NOMO-1 (cell line): ENCODE measurements around the gene OLFM2.
"Not testable (repeated sequence)": the region's sequence is repeated elsewhere in the genome, so short reads cannot be mapped to it uniquely, and the experiment has no call there.

Experiments used
- DNase-seq, 2 experiments: peaks; one replicate each; lab custom pipeline; 2025; ENCODE audit not compliant: unreplicated experiment in 2 of 2; lab: John Stamatoyannopoulos, UW

The OLFM2 gene

DNA sequence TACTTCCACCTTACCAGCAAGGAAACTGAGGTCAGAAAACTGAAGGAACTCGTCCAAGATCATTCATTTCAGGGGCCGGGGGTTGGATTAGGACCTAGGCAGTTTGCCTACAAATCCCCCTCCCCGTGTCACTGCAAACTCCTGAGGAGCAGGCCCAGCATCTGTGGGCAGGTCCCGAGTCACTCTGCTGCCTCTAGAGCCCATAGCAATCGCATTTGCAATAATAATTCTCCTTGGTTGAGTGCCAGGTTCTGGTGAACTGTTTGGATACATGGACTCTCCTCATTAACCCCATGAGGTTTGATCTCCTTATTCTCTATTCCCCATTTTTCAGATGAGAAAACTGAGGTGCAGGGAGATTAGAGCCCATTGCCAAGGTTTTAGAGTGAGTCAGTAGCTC lies 100.3 kb downstream of the OLFM2 start:
- no peak for DNase-seq

DNA sequence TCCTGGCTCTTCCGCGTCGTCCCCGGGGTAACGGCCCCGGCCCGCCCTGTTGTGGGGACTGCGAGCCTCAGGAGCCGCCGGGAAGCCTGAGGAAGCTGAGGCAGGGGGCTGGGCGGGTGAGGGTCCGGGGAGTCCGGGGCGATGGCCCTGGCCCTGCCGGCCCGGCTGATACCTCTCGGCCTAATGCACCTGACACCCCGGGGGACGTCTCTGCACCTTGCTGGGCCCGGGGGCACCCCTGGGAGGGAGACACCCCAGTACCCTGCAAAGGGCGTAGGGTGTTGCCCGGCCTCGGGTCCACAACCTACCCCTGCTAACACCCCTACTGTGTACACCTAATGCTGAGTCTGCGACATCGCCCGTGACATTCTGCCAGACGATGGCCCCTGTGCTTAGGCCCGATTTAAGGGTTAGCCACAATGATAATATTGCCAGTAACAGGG lies 100.8 kb downstream of the OLFM2 start:
- no peak for DNase-seq

DNA sequence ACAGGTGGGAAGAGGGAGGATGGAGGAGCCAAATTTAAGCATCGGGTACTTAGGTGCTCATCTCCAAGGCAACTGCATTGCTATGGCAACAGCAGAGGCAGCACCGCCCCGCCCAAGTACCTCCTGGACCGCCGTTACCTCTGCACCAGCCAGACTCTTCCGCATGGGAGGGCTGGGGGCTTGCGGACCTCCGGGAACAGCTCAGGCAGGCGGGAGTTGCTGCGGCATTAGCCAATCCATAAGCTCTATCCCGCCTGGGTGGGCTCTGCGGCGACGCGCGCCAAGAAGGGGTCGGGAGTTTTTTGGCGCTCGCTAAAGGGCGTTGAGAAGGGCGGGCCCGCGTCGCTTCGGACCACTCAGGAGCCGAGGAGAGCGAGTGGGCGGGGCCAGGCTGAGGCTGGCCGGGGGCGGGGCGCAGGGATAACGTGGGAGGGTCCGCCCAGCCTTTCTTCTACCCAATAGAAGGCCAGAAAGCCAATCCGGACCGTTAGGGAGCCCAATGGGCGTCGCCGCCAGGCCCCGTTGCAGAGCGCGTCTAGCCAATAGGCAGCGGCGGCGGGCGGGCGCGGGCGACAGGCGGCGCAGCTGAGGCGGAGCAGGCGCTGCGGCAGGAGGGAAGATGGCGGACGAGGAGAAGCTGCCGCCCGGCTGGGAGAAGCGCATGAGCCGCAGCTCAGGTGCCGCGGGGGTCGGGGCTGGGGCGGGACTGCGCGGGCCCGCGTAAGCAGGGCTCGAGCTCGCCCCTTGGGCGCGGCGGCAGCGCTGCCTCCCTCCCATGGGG lies 101.4 kb downstream of the OLFM2 start, which contains the start of gene PIN1:
Gene PIN1, plus strand, starts transcription at position 593 of the 781 bp plus-strand sequence. Its CDS starts 27 bp downstream, at position 620.
- DNase-seq, result peak; percentile 98 to 99

DNA sequence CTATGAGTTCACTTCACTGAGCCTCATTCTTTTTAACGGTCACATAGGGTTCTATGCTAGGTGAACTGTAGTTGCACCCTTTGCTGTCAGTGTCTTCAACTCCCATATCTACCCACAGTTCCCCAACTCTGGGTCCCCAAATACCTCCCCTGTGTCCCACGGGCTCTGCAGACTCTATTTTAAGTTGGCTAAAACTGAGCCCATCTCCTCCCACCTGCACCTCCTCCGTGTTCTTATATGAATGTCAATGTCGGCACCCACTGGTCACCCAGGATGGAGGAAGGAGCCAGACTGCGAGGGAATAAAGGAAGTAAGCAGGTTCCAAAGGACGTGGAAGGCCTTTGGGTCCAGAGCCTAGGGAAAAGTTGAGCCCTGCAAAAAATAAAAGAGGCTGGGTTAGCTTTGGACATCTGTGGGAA lies 102.0 kb downstream of the OLFM2 start:
- DNase-seq, result no peak

DNA sequence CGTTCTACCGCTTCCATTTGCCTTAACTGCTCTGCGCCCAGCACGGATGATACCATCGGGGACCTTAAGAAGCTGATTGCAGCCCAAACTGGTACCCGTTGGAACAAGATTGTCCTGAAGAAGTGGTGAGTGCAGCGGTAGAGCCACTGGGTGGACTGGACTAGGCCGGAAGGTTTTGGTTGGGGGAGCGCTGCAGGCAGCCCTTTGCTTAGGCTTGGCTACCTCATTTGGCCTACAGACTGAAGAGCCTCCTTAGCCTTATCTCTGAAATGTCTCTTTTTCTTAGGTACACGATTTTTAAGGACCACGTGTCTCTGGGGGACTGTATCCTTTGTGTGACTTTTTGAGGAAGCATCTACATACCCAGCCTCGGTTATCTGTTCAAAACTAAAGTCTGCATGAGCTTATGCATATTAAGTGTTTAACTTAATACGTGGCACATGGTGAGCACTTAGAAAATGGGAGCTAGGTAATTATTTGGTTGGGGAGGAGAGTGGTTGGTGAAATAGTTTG lies 107.7 kb downstream of the OLFM2 start:
- no peak for DNase-seq

DNA sequence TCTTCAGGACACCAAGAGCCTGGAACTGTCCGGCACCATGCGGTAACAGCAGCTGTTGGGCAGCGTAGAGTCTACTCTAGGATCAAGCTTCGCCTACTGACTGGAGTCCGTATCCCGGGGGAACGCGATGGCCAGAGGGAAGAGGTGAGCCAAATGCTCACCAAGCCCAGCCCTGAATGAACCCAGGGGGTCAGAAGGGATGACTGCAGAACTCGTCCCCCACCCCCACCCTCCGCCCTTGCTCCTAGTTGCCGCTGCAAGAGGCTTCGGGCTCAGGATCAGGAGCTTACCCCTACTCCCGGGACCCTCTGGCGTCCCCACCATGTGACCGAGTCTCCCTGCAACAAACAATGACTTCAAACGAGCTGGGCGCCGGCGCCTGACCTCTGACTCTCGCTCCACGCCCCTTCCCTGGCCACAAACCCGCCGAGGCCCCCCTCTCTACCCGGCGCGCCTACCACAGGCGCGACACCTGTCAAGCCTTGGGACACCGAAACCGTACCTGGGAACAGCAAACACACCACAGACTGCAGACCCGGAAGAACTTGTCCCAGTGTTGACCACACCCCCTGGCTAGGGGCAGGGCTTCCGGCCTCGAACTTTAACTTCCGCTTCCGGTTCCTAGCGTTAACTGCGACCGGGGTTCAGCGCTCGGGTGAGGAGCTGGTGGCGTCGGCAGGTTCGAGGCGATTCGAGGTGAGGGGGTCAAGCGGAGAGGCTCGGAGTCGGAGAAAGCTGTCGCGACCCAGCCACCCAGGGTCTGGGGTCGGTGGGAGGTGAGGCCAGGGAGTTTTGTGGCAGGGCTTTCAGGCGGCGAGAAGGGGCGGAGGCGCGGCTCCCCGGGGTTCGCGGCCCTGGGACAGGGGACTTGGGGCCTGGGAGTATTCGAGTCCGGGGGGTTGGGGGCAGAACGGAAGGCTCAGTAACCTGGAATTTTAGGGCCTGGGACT lies 108.8 kb downstream of the OLFM2 start, which contains the start of gene UBL5:
Gene UBL5, plus strand, starts transcription at position 630 of the 950 bp plus-strand sequence. CDS start 420 bp downstream, outside the sequence.
- peak; percentile 87 to 89 for DNase-seq

DNA sequence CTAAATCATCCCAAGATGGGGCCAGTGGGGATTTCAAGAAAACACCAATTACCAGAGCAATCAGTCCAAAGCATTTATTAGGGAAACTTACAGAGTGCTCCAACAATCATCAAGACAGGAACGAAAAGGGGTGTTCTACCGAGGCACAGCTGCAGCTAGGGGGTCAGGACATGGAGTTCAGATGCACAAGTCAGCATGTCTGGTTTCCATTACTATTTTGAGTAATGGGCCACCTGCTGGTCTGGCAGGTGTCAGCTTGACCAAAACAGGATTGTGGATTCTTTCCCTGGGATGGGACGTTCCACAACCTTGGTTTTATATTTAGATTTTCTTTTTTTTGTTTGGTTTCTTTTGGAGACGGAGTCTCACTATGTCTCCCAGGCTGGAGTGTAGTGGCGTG lies 112.5 kb downstream of the OLFM2 start:
- no peak for DNase-seq

DNA sequence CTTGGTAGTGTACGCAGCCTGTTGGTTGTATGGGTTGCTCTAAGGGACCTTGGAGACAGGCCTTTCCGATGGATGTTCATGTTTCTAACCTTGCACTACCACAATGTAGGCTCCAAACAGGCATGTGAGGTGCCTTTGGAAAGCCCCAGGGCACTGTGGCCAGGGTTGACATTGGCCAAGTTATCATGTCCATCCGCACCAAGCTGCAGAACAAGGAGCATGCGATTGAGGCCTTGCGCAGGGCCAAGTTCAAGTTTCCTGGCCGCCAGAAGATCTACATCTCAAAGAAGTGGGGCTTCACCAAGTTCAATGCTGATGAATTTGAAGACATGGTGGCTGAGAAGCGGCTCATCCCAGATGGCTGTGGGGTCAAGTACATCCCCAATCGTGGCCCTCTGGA lies 116.3 kb downstream of the OLFM2 start:
- DNase-seq, result not testable (repeated sequence)

DNA sequence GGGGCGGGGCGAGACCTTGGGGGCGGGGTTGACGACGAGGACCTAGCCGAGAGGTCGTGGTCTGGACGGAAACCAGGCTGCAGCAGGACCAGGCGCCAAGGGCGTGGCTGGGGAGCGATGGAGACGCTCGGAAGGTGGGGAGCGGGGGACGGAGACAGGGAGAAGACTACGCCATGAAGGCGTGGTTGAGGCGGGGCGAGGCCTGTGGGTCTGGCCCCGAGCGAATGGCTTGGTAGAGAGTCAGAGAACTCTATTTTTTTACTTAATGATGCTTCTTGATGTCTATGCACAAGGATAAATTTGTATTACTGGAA lies 116.8 kb downstream of the OLFM2 start:
- DNase-seq, result no peak

DNA sequence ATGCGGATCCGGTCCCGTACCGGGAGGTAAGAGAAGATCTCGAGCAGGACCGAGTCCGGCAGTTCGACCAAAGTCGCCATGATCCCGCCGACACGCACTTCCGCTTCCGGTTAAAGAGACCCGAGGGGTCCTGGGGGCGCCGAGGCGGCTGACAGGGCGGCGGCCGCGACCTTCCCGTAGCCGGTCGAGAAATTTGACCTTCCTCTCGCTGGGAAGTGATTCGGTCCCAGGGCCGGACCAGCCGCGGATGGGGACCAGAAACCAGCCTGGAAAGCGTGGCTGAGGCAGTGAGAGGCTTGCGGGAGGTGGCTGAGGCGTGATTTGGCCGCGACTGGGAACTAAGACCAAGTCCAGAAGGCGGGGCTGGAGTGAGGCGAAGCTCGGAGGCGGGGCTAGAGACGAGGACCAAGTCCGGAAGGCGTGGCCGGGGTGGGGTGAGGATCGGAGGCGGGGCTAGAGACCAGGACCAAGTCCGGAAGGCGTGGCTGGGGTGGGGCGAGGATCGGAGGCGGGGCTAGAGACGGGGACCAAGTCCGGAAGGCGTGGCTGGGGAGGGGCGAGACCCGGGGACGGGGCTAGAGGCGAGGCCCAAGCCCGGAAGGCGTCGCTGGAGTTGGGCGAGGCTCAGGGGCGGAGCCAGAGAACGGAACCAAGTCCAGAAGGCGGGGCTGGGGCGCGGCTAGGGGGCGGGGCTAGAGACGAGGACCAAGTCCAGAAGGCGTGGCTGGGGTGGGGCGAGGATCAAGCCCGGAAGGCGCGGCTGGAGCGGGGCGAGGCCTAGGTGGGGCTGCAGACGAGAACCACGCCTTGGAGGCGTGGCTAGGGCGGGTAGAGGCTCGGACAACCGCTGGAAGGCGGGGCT lies 117.3 kb downstream of the OLFM2 start, which contains the start of gene FBXL12:
Gene FBXL12, minus strand, starts transcription at position 346 of the 862 bp plus-strand sequence. Its CDS starts 266 bp downstream, at position 80.
- peak; percentile 99 to 100 for DNase-seq

DNA sequence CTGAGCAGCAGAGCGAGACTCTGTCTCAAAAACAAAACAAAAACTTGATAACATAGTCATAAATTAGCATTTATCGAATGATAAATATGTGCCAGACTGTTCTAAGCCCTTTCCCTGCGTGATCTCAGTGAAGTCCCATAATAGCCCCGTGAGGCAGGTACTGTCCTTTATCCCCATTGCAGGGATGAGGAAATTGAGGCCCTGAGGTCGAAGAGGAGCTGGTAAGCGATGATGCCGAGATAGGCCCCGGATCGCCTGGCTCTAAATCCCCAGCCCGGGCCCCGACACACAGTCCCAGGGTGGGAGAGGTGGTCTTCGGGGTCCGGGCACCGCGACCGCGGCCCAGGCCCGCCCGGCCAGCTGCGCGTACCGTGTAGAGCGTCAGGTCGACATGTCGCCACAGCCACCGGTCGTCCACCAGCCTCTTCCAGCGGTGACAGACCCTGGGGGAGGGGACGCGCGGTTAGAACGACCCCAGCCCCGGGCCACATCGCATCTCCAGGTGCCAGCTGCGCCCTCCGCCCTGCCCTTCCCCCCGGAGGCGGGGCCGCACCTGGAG lies 118.1 kb downstream of the OLFM2 start:
- no peak for DNase-seq

DNA sequence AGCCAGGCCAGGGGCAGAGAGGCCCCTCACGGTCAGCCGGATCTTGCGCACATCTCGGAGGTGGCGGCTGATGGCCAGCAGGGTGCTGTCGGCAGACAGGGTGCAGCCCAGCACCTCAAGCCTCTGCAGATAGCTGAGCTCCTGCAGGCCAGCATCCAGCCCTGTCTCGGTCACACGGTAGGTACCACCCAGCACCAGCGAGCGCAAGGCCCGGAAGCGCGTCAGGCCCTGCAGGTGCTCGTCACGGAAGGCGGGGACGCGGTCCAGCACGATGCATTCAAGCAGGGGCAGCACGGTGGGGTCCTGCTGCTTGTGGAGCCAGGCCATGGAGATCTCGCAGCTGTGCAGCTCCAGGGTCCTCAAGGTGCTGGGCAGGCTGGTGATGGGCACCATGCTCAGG lies 125.2 kb downstream of the OLFM2 start:
- DNase-seq, result no peak

DNA sequence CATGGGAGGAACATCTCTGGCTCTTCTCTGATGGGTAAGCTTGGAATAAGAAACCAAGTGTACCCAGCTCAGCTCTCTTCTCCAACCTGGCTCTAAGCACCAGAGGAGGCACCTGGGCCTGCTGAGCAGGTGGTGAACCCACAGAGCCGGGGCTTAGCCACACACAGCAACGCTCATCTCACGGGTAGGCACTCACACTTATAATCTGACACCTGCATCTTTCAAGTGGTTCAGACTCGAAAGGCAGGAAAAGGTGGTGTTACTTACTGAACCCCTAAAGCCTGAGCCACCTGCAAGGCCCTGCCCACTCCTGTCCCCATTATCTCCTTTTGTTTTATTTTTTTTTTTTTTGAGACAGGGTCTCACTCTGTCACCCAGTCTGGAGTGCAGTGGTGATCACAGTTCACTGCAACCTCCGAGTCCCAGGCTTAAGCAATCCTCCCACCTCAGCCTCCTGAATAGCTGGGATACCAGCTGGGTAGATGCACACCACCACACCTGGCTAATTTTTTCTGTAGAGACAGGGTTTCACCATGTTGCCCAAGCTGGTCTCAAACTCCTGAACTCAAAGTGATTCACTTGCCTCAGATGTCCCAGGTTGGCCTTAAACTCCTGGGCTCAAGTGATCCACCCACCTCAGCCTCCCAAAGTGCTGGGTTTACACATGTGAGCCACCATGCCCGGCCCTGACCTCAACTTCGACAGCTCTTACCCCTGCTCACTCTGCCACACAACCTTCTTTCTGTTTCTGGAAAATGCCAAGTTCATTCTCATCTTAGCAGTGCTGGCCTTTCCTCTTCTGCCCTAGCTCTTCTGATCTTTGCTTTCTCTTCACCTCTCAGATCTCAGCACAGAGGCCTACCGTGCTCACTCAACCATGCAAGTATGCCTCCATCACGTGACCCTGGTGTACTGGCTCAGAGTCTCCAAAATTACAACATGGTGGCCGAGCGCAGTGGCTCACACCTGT lies 127.2 kb downstream of the OLFM2 start:
- DNase-seq, result no peak

DNA sequence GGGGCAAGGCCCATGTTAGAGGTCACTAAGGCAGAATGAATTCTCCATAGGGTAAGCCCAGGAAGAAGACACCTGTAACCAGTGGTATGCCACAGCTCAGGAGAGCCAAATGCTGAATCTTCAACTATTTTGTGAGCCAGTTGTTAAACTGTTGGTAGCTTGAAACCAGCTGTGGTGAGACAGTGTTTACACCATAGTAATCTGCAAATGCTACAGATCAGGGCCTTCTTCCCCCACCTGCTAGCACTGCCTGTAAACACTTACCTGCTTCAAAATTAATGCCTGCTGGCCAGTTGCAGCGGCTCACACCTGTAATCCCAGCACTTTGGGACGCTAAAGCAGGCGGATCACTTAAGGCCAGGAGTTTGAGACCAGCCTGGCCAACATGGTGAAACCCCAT lies 129.5 kb downstream of the OLFM2 start:
- DNase-seq, result no peak
